IPS DF 4.7 (cell line): Measurements from ENCODE around the gene RPIA.

Experiments used
- DNase-seq: peaks from one replicate; pipeline ENCODE4 v3.0.0-alpha.2; 2013; ENCODE audit warnings: low spot score; ENCODE audit errors: extremely low read depth

The RPIA gene

DNA sequence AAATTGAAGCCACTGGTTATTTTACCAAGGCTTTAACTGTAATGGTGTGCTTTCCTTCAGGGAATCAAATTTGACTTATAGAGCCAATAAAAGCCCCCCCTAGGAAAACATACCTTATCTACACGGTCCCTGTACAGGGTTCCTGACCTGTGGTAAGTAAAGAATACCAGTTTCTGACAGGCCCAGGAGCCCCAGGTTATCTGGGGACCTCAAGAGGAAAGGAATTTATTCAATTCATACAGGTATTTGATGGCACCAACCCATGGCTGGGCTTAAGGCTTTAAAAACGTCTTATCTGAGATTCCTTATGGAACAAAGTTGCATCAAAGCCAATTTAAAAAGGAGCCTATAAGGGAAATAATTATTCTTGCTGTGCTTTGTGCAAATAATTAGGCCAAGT is 7.0 kb upstream of the RPIA start:
- DNase-seq: no peak

DNA sequence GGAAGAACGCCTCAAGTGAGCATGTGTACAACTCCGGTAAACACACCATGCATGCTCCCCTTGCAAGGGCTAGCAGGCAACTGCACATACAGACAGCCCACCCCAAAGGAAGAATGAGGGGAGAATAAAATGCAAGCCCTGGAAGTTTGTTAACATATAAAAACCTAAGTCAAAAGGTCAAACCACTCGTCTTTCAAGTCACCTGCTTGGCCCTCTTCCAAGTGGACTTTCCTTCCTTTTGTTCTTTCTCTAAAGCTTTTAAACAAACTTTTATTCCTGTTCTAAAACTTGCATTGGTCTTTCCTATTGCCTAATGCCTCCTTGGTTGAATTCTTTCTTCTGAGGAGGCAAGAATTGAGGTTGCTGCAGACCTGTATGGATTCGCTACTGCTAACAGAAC is 5.2 kb upstream of the RPIA start:
- no peak for DNase-seq

- DNase-seq: no peak
Observed at GRCh38 chr2:88687384-88687783, 4.1 kb upstream of the RPIA start.

DNA sequence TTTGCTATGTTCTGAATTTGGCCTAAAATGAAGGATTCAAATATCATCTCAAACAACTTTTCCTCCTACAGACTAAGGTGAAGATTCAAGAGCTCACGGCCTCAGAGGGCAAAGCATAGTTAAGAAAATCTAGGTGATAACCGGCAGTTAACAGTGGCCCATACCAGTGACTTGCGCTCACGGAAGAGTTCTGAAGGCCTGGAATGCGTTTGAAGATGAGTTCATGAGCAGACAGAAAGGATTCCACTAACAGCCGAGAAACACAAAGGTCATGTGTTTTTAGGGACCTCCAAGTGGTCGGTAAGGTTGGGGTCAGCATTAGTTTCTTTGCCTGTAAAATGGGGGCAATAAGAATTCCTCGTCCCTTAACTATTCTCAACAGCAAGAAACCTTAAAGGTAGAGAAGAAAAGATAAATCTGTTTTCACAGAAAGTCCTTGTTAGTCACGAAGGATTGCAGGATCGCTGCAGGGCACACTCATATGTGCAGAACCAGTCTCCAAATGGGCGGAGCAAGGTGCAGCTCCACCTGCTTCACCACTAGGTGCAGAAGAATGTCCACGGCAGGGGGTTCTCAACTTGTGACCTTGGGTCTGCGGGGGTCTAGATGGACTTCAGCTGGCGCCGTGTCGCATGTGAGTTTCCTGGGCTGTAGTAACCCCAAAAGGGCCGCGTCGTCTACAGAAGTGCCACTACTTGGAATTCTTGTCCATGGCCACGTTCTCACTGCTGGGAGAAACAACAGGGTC is 708 bp upstream of the RPIA start:
- DNase-seq: no peak

DNA sequence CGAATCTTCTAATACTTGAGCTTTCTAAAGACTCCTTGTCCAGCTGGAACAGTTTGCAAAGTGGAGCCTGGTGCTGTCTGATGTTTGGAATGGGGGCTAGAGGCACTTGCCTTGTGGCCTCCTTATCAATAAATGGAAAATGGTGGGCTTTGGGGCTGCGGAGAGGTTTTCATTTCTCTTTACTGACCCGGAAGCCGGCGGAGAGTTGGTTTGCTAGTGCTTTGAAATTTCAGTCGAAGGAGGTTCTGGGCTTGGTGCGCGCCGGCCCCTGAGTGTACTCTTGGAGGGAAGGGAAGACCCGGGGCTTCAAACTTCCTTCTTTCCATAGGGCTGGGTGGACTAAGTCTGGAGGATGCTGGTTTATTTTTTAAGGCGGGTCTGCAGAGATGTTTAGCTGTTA is 714 bp downstream of the RPIA start:
- no peak for DNase-seq

DNA sequence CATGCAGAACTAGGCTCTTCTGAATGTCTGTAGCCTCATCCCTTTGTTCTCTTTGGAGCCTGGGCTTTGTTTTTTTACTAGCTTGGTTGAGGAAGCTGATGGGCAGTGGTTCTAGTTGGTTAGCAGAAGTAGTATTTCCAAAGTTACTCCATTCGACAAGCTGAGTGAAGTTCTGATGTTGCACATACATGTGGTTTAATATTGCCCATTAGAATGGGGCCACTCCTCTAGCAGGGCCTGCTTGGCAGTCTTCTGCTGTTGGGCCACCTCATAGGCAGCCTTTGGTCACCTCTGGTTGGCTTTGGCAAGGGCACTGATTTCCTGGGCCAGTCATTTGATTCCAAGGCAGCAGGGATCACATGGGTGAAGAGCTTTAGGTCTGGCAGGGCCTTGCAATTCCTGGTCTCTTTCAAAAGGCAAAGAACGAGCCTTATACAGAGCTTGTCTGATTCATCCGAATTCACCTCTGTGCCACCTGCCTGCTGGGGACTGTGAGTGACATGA is 2.5 kb downstream of the RPIA start:
- no peak for DNase-seq

- DNase-seq: no peak
Observed at GRCh38 chr2:88696611-88697010, 5.1 kb downstream of the RPIA start.

DNA sequence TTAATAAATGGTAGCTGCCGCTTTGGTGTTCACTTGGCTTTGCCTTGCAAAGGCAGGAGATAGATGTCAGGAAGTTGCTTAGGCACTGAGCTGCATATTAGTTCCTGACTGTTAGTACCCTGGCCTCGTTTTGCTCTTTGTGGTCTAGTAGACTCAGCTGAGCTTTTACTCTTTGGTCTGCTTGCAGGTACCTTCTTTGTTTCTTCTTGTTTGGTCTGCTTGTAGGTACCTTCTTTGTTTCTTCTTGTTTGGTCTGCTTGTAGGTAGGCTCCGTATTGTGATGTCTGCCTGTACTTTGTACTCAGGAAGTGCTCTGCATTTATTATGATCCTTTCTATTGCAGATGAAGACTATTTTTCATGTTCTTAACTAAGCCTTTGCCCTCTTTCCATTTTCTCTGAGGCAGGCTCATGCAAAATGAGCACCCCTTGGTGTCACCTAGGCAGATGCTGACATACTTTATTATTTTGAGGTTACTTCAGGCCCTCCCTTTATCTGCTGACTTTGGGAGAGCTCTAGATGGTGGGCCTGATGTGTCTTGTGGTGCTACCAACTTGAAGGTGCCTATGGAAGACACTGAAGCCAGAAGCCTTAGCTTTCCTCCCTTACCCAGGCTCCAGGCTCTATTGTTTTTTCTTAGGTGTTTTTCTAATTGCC is 6.0 kb downstream of the RPIA start:
- DNase-seq: no peak

DNA sequence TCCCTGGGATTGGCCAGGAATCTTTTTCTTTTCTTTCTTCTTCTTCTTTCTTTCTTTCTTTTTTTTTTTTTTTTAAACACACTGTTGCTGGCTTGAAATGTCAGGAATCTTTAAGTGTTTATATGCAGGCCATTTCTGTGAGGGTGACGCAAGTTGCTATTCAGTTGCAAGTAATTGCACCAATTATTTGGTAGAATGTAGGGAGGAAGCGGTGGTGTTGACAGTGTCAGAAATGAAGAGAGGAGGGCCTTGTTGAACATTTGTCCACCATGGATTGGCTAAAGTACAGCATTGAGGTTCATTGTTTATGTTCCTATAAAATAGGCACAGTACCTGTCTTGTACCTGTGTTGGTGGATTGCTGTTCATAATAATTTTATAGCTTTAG is 6.5 kb downstream of the RPIA start:
- DNase-seq: no peak

DNA sequence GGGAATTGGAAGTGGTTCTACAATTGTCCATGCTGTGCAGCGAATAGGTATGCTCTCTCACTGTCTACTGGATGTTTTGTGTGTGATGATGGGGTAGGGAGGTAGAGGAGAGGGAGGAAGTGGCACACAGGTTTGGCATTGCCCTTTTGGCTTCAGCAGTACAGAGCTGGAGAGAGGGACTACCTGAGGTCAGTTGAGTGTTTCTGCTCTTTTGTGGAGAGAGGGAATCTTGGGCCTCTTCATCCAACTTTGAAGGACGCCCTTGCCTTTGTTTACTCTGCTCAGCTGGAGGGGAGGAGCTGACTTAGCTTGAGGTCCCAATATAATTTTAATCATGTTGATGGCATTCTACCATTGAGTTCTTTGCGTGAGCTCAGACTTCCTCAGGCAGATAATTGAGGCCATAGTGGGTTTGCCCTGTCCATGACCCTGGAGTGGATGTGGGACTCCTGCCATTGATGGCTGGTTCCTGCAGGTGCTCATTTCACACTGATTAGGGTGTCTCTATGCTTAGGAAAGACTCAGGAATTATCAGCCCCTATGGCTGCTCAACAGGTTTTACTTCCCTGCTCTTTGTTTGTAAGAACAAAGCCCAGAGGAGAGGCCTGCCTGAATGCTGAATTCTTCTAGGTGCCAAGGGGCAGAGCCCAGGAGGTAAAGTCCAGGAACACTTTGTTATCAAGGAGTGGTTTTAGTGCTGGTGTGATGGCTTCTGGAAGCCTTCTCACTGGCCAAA is 7.2 kb downstream of the RPIA start:
- DNase-seq: no peak

GRCh38 chr2:88707003-88707402 is 15.5 kb downstream of the RPIA start:
- no peak for DNase-seq

DNA sequence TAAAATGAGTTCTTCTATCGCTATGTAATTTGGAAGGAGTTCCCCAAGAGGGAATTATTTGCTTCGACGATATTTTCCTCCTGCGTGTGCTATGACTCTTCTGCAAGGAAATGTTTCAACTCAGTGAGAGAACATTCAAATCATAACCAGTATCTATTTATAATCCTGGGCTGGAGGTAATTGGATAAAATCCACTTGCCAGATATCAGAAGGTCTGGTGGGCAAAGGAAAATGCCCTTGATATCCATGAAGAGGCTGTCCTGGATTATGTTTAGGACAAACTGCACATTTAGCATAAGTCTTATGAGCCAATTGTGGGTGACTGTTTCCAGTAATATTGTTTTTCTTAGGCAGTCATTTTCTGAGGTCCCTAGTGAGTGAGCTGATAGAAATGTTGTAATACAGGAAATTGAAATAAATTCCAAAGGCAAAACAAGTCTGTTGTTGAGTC is 17.7 kb downstream of the RPIA start:
- no peak for DNase-seq

- no peak for DNase-seq
Observed at GRCh38 chr2:88711289-88711688, 19.8 kb downstream of the RPIA start.

GRCh38 chr2:88711897-88712296 is 20.4 kb downstream of the RPIA start:
- DNase-seq: no peak

GRCh38 chr2:88713408-88713807 is 21.9 kb downstream of the RPIA start:
- no peak for DNase-seq

DNA sequence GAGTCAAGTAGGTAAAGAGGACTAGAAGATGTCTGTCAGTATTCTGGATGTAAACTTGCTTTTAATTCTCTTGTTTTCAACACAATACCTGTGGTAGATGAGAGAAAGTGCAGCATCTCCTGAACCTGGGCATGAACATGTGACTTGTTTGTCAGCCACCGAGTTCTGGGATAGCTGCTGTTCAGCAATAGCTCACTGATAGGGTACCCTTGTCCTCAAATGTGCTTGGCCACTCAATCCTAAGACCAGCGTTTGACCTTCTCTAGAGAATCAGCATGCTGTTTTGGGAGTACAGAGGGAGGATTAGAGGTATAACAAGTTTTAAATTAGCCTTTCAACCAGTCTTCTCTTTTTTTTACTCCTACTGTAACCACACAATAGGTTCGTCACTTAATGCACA is 23.2 kb downstream of the RPIA start:
- DNase-seq: no peak

DNA sequence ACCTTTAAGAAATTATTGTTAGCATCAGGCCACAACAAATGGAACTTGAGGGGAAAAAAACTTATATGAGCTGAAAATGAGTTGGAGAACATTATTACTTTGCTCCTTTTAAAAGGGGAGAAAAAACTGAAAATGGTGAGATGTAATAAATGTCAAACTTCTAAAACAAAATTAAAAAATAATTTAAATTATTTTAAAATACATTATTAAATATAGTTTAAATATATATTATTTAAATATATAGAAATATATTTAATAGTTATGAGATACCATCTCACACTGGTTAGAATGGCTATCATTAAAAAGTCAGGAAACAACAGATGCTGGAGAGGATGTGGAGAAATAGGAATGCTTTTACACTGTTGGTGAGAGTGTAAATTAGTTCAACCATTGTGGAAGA is 28.9 kb downstream of the RPIA start:
- no peak for DNase-seq

DNA sequence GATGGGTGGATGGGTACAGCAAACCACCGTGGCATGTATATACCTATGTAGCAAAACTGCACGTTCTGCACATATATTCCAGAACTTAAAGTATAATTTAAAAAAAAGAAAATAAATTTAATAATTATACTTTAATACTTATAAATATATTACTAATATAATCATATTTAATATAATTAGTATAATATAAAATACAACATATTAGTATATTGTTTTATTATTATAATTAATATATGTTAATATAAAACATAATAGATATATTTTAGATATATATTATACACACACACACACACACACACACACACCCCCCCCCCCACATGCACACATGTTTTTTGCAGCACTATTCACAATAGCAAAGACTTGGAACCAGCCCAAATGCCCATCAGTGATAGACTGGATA is 29.8 kb downstream of the RPIA start:
- DNase-seq: no peak

- no peak for DNase-seq
Observed at GRCh38 chr2:88724643-88725332, 33.3 kb downstream of the RPIA start.

DNA sequence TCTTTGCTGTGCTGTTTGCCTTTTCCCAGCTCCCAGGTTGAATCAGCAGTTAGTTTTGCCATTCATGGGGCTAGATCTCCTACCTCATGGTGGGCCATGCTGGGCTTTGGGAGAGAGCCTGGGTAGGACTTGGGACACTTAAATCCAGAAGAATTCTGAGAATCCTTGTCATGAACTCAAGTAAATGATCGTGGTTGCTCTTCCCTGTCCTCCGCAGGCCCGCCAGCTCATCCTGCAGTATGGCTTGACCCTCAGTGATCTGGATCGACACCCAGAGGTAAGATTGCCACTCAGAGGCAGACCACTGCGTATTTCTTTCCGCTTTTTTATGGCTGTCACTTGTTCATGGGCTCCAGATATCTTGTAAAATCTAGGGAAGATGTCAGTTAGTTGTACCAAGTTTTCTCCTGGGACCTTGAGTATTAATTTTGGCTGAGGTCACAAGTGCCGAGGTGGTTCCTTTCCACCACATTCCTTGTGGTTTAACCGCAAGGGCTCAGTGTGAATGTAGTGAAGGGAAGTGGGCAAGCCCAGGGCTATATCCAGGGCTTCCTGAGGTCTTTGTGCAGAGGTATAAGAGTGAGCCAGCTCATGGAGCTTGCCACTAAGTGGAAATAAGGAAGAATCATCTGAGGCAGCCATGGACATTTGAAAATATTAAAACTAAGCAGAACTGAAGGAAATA is 37.7 kb downstream of the RPIA start:
- DNase-seq: no peak
